ENCODE measurements around the gene C1QTNF8.

The C1QTNF8 gene

GRCh38 chr16:1107731-1108130 lies 11.7 kb upstream of the C1QTNF8 start:
- DNase-seq, result no peak

- DNase-seq, result no peak
Measured at GRCh38 chr16:1107141-1107540, 11.1 kb upstream of the C1QTNF8 start.

- no peak for DNase-seq
Measured at GRCh38 chr16:1106659-1107058, 10.6 kb upstream of the C1QTNF8 start.

- peak; percentile 31 to 36 for DNase-seq
Measured at GRCh38 chr16:1105888-1106620, 10.0 kb upstream of the C1QTNF8 start.

GRCh38 chr16:1103636-1103980 lies 7.6 kb upstream of the C1QTNF8 start:
- no peak for DNase-seq

GRCh38 chr16:1102921-1103635 lies 7.0 kb upstream of the C1QTNF8 start:
- DNase-seq, result peak; percentile 62 to 71

GRCh38 chr16:1102333-1102700 lies 6.3 kb upstream of the C1QTNF8 start:
- DNase-seq, result no peak

GRCh38 chr16:1101573-1102332 lies 5.7 kb upstream of the C1QTNF8 start:
- DNase-seq, result no peak

- no peak for DNase-seq
Measured at GRCh38 chr16:1101133-1101532, 5.1 kb upstream of the C1QTNF8 start.

GRCh38 chr16:1100084-1100800 lies 4.2 kb upstream of the C1QTNF8 start:
- no peak for DNase-seq

- no peak for DNase-seq
Measured at GRCh38 chr16:1099189-1100083, 3.4 kb upstream of the C1QTNF8 start.

- DNase-seq, result no peak
Measured at GRCh38 chr16:1098266-1098991, 2.4 kb upstream of the C1QTNF8 start.

- DNase-seq, result no peak
Measured at GRCh38 chr16:1097800-1098199, 1.8 kb upstream of the C1QTNF8 start.

GRCh38 chr16:1097156-1097555 lies 1.1 kb upstream of the C1QTNF8 start:
- no peak for DNase-seq

- no peak for DNase-seq
Measured at GRCh38 chr16:1095450-1096168, 435 bp downstream of the C1QTNF8 start.

GRCh38 chr16:1094601-1095449 lies 1.2 kb downstream of the C1QTNF8 start:
- DNase-seq, result no peak

GRCh38 chr16:1094124-1094479 lies 1.9 kb downstream of the C1QTNF8 start:
- no peak for DNase-seq

- DNase-seq, result no peak
Measured at GRCh38 chr16:1093284-1094123, 2.5 kb downstream of the C1QTNF8 start.

Data from activated CD4-positive, alpha-beta T cell treated with anti-CD3 and anti-CD28 coated beads for 4 hours (primary cell).